ENCODE measurements around the gene CMBL. TPM values are rescaled to one million over a fixed set of nuclear protein-coding genes. Genes with fewer than 3 reads are reported as not detected.

The CMBL gene
- polyA plus RNA-seq, 1 experiment: 43.0 TPM

GRCh38 chr5:10295619-10296326, 11.9 kb downstream of the CMBL start:
- POLR2A ChIA-PET: no interaction called here
- TF ChIP-seq CTCF (IDR thresholded peaks at IDR 0.05; ENCODE audit: low read depth, low read length): no peak
- CTCF ChIA-PET: interaction anchor here (0.7 to 1.7 kb wide), 3 partner anchors 12 to 332 kb away, joined by 3 to 9 read pairs (median 7); no protein-coding TSS in a partner anchor
- Histone ChIP-seq H3K4me3 (ENCODE audit: low read depth, low read length) (no peak overlapping the region), H3K27ac (ENCODE audit: low read depth, low read length) (no peak overlapping the region), H3K27me3 (ENCODE audit: control insufficient read depth, insufficient read depth, low read length) (no peaks in the 10 kb centered on the region), H3K9me3 (ENCODE audit: control insufficient read depth, insufficient read depth, low read length) (no peaks in the 10 kb centered on the region)
- DNase-seq (ENCODE audit: low read depth, low spot score): no peak

GRCh38 chr5:10293907-10294662, 13.6 kb downstream of the CMBL start:
- no peak overlapping the region for H3K27ac ChIP-seq (ENCODE audit: low read depth, low read length)
- H3K4me3 ChIP-seq (ENCODE audit: low read depth, low read length): no peak overlapping the region
- CTCF ChIA-PET: interaction anchor here (1.1 to 2.1 kb wide), 4 partner anchors 10 to 130 kb away, joined by 3 to 15 read pairs (median 8); no protein-coding TSS in a partner anchor
- H3K27me3 ChIP-seq (ENCODE audit: control insufficient read depth, insufficient read depth, low read length): no peaks in the 10 kb centered on the region
- POLR2A ChIA-PET: no interaction called here
- DNase-seq (ENCODE audit: low read depth, low spot score): no peak
- H3K9me3 ChIP-seq (ENCODE audit: control insufficient read depth, insufficient read depth, low read length): no peaks in the 10 kb centered on the region
- no peak for TF ChIP-seq CTCF (IDR thresholded peaks at IDR 0.05; ENCODE audit: low read depth, low read length)

GRCh38 chr5:10291692-10292339, 15.9 kb downstream of the CMBL start:
- Histone ChIP-seq H3K9me3 (ENCODE audit: control insufficient read depth, insufficient read depth, low read length) (no peaks in the 10 kb centered on the region), H3K27ac (ENCODE audit: low read depth, low read length) (no peak overlapping the region), H3K27me3 (ENCODE audit: control insufficient read depth, insufficient read depth, low read length) (no peaks in the 10 kb centered on the region), H3K4me3 (ENCODE audit: low read depth, low read length) (no peak overlapping the region)
- POLR2A ChIA-PET: no interaction called here
- DNase-seq (ENCODE audit: low read depth, low spot score): no peak
- CTCF ChIA-PET: interaction anchor here (0.5 to 2.1 kb wide), 2 partner anchors 8 to 66 kb away, joined by 3 to 15 read pairs; no protein-coding TSS in a partner anchor
- no peak for TF ChIP-seq CTCF (IDR thresholded peaks at IDR 0.05; ENCODE audit: low read depth, low read length)

GRCh38 chr5:10290438-10290837, 17.3 kb downstream of the CMBL start:
- no peak for TF ChIP-seq CTCF (IDR thresholded peaks at IDR 0.05; ENCODE audit: low read depth, low read length)
- no peaks in the 10 kb centered on the region for H3K27me3 ChIP-seq (ENCODE audit: control insufficient read depth, insufficient read depth, low read length)
- no peak for DNase-seq (ENCODE audit: low read depth, low spot score)
- H3K27ac ChIP-seq (ENCODE audit: low read depth, low read length): no peak overlapping the region
- ChIA-PET CTCF (no interaction called here), POLR2A (interaction anchor here (0.5 kb wide), 1 partner anchor 141 kb away, joined by 3 read pairs; no protein-coding TSS in a partner anchor)
- no peak overlapping the region for H3K4me3 ChIP-seq (ENCODE audit: low read depth, low read length)
- H3K9me3 ChIP-seq (ENCODE audit: control insufficient read depth, insufficient read depth, low read length): no peaks in the 10 kb centered on the region

Data from AG04450 (cell line).